Activated CD4-positive, alpha-beta T cell treated with anti-CD3 and anti-CD28 coated beads for 1 hour (primary cell): Measurements from ENCODE around the gene CYTH4.

Experiments used
- DNase-seq: peaks from one replicate; pipeline ENCODE4 v3.0.0-alpha.2; 2020

CYTH4 gene

GRCh38 chr22:37292641-37293040, 10.3 kb downstream of the CYTH4 start:
- DNase-seq = no peak

DNA sequence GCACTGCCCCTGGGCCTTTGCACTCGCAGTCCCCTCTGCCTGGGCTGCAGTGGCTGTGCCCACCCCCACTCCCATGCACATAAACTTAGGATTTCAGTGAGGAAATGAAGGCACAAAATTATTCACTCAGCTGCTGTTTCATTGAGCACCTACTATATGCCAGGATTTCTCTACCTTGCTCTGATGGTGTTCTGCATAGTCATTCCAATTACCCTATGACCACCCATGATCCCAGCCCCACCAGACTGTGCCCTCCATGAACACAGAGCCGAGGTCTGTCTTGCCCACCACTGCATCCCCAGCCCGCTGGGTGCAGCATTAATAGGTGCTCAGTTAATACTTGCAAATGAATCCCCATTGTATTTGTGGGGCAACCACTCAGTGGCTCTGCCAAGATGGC, 10.9 kb downstream of the CYTH4 start:
- no peak for DNase-seq

DNA sequence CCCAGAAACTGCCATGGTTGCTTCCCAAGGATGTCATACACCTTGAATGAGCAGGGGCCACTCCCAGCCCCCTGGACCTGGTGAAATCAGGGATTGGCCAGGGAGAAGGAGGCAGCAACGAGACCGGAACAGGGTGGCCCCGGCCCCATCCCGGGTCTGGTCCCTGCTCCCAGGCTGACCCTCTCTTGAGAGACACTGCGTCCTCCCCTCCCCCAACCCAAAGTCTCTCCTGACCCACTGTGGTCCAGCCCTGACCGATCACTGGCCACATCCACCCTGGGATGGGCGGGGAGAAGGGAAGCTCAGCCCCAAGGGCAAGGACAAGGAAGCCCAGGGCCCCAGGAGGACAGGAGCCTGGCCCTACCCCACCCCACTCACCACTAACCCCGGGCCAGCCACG, 12.4 kb downstream of the CYTH4 start:
- no peak for DNase-seq

- no peak for DNase-seq
These were observed 13.0 kb downstream of the CYTH4 start for GRCh38 chr22:37295213-37295886.

GRCh38 chr22:37295946-37296345, 13.6 kb downstream of the CYTH4 start:
- DNase-seq = no peak

GRCh38 chr22:37298748-37299495, 16.6 kb downstream of the CYTH4 start:
- DNase-seq = no peak

DNA sequence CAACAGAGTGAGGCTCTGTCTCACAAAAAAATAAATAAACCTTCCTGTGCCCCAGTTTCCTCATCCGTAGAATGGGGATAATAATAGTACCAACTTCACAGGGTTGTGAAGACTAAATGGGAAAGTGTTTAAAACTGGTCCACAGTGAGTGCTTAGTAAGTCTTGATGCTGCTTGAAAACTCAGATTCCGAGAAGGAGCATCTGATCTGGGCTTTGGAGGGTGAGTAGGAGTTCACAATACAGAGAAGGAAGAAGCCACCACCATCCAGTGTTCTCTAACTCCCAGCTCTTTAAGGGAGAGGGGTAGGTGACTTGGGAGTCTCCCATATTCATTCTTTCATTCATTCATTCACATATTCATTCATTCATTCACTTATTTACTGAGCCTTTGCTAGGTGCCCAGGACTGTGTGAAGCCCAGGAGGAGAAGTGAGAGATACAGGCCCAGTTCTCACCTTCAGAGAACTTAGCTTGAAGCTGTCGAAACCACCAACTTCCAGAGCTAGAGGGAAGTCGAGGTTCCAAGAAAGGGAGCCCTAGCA, 17.7 kb downstream of the CYTH4 start:
- DNase-seq = no peak

DNA sequence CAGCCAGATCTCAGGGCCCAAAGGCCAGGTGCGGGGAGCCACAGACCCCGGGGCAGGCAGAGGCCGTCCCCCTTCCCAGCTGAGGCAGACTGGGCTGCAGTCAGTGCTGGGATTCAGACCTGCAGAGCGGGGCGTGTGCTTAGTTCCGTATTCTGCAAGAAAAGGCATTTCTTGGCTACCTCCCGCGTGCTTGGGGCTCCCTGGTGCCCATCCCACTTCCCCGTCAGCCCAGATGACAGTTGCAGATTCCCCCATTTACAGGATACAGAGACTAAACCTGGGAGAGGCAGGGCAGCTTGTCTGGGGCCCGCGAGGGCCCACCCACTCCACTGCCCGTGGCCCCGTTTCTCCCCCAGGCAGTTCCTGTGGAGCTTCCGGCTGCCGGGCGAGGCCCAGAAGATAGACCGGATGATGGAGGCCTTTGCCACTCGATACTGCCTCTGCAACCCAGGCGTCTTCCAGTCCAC, 18.3 kb downstream of the CYTH4 start:
- DNase-seq = no peak

DNA sequence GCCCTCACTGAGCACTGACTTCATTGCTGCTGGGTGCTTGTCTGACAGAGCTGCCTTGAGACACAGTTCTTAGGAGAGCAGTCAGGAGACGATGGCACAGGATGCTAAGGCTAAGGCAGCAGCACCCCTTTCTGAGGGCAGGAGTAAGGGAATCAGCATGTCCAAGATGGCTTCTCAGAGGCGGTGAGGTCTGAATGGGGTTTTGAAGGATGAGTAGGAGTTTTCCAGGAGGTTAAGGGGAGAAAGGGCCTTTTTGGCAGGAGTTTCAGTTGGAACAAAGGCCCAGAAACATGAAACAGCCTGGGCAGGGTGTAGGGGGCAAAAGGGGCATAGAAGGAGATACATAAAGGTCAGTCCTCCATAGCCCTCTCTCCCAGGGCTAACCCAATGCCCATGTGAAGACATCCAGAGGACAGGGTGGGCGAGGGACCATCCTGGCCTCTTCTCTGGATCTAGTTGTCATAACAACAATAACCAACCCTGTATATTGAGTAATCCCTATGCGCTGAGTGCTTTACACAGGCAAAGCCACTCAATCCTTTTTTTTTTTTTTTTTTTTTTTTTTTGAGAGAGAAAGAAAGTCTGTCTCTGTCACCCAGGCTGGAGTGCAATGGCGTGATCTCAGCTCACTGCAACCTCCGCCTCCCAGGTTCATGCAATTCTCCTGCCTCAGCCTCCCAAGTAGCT, 19.0 kb downstream of the CYTH4 start:
- no peak for DNase-seq

- no peak for DNase-seq
These were observed 20.6 kb downstream of the CYTH4 start for GRCh38 chr22:37302674-37303555.

DNA sequence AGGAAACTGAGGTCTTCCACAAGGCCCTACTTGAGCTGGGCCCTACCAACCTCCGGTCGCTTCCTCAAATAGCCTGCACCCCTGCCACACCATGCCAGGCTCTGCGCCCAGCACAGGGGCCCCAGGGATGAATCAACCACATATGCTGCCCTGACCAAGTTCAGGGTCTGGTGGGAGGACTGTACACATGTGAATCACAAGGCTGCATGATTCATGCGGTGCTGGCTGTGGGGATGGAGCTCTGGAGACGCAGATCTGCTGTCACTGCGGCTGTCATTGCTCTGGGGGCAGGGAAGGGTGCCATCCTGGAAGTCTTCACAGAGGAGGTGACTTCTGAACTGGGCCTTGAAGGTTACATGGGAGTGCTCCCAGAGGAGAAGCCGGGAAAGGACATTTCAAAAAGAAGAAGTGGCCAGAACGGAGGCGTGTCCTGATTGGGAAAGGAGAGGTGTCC, 21.5 kb downstream of the CYTH4 start:
- DNase-seq = no peak

- no peak for DNase-seq
These were observed 22.5 kb downstream of the CYTH4 start for GRCh38 chr22:37304595-37305343.

DNA sequence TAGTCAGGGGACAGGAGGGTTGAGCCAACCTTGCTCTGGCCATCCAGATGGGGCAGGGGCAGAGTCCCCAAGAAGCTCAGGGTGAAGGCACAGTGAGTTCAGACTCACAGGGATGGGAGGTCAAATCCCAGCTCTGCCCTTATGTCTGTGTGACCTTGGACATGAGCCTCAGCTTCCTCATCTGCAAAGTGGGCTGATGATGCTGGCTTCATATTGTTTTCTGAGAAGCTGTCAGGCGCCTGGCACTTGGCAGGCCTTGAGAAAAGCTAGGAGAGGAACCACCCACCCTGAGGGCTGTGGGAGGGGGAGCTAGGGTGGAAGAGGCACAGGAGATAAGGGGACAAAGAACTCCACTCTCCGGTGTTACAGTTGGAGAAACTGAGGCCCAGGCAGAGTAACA, 23.6 kb downstream of the CYTH4 start:
- DNase-seq = no peak

- no peak for DNase-seq
These were observed 24.2 kb downstream of the CYTH4 start for GRCh38 chr22:37306494-37306829.

DNA sequence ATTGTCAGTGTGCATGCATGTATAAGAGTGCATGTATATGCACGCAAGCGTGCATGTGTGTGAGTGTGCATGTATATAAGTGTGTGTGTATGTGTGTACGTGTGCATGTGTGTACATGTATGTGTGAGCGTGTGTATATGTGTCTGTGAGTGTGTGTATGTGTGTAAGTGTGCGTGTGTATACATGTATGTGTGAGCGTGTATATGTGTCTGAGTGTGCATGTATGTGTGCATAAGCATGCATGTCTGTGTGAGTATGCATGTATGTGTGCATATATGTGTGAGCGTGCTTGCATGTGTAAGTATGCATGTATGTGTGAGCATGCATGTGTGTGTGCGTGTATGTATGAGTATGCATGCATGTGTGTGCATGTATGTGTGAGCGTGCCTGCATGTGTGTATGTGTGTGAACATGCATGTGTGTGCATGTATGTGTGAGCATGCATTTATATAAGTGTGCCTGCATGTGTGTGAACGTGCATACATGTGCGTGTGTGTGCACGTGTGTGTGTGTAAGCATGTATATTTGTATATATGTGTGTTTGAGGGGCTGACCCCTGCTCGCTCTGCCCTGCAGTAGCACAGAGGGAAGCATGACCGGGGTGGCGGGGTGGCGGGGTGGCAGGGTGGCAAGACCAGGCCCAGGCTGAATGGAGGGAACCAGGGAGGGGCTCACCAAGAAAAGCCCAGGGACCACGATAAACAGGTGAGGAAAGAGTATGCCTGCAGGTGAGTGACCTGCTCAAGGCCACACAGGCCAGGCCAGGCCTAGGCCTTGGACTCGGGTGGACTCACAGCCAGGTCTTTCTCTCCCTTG, 26.3 kb downstream of the CYTH4 start:
- DNase-seq = no peak

GRCh38 chr22:37309211-37310074, 27.1 kb downstream of the CYTH4 start:
- peak; percentile 29 for DNase-seq

DNA sequence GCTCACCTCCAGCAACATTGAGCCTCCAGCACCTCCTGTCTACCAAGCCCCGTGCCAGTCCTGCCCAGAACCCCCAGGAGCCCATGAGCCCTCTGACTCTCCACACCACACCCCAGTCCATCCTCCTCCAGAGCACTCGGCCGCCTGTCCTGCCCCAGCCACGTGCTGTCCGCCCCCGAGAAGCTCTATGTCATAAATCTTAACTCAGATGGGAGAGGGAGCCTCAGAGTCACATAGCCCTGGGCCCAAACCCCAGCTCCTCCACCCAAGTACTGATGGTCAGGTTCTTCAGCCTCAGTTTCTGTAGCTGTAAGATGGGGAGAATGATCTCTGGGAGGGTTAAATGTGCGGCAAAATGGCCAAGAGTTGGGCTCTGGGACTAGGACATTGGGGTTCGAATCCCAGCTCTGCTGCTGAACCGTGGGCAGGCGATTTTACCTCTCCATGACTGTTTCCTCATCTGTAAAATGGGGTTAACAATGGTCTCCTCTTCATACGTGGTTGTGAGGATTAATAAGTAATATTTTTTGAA, 27.8 kb downstream of the CYTH4 start:
- no peak for DNase-seq

GRCh38 chr22:37310815-37311595, 28.7 kb downstream of the CYTH4 start:
- DNase-seq = no peak
